Hepatocyte (in vitro differentiated cells): ENCODE results near the gene KIF1C.

Experiments used
- EZH2 ChIP-seq: fragments of 200-600 bp; sonication (generic); IDR thresholded peaks from 2 replicates; pipeline ENCODE4 v1.6.1; 2016; ENCODE audit warnings: antibody characterized with exemption, mild to moderate bottlenecking, borderline replicate concordance
- EZH2phosphoT487 ChIP-seq: fragments of 200-600 bp; sonication (generic); IDR thresholded peaks from one replicate; pipeline ENCODE4 v1.6.1; 2018; ENCODE audit warnings: antibody characterized with exemption, mild to moderate bottlenecking, low read depth, moderate library complexity; ENCODE audit not compliant: unreplicated experiment, severe bottlenecking
- TF ChIP-seq, protein P1 (sequence below): fragments of 200-600 bp; sonication (generic); IDR thresholded peaks from 2 replicates; pipeline ENCODE4 v1.5.1; 2016; ENCODE audit warnings: antibody characterized with exemption, mild to moderate bottlenecking; ENCODE audit not compliant: poor library complexity

DNA sequence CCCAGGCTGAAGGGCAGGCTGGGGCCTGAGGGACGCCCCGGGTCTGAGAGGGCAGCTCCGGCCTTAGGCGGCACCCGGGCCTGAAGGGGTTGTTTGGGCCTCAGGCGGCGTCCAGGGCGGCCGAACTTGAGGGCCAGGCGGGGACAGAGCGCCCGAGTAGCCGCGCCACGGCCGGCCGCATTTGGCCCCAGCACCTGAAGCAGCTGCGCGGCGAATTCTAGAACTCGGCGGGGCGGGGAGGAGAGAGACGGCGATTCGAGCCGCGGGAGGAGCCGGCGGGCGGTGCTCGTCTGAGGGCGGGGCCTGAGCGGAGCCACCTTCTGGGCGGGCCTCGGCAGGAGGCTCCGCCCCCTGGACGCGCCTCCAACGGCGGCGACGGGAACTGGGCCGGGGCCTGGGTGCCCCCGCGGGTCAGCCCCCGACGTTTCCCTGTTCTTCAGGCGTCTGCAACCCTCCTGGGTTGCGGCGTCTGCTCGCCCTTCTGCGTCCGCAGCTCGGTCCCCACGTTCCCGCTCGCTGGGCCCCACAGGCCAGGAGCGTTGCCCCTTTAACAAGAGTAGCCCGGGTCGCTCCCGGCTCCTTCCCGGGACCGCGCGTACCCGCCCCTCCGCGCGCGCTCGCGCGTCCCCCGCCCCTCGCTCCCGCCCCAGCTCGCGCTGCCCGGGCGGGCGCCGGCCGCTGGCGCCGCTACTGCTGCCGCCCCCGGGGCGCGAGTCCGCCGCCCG lies at the start of gene KIF1C, which contains the start of gene INCA1:
- TF ChIP-seq, protein P1, sequence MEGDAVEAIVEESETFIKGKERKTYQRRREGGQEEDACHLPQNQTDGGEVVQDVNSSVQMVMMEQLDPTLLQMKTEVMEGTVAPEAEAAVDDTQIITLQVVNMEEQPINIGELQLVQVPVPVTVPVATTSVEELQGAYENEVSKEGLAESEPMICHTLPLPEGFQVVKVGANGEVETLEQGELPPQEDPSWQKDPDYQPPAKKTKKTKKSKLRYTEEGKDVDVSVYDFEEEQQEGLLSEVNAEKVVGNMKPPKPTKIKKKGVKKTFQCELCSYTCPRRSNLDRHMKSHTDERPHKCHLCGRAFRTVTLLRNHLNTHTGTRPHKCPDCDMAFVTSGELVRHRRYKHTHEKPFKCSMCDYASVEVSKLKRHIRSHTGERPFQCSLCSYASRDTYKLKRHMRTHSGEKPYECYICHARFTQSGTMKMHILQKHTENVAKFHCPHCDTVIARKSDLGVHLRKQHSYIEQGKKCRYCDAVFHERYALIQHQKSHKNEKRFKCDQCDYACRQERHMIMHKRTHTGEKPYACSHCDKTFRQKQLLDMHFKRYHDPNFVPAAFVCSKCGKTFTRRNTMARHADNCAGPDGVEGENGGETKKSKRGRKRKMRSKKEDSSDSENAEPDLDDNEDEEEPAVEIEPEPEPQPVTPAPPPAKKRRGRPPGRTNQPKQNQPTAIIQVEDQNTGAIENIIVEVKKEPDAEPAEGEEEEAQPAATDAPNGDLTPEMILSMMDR, result no peak
- TF ChIP-seq EZH2 (no peak), EZH2phosphoT487 (no peak)
